Activated CD4-positive, alpha-beta T cell treated with anti-CD3 and anti-CD28 coated beads, Interleukin-2, amount 10 ng/mL, durations not matched to agents 24 days and 14 days (primary cell): Measurements from ENCODE around the gene DSEL. TPM values are rescaled to one million over a fixed set of nuclear protein-coding genes. Genes with fewer than 3 reads are reported as not detected.
A peak's percentile ranks its signal among the peaks of the same experiment; 100 is the strongest.

Experiments
- DNase-seq: peaks from one replicate; pipeline ENCODE4 v3.0.0; 2022
- H3K27ac Mint-ChIP-seq: one replicate; pipeline ENCODE4 v1.8.0; 2022; ENCODE audit warnings: mild to moderate bottlenecking, mixed read lengths
- H3K27me3 Mint-ChIP-seq: one replicate; pipeline ENCODE4 v1.8.0; 2022; ENCODE audit warnings: mixed read lengths
- H3K36me3 Mint-ChIP-seq: one replicate; pipeline ENCODE4 v1.8.0; 2022; ENCODE audit warnings: low read depth, mild to moderate bottlenecking, mixed read lengths
- H3K4me1 Mint-ChIP-seq: one replicate; pipeline ENCODE4 v1.8.0; 2021; ENCODE audit warnings: mixed read lengths
- H3K4me3 Mint-ChIP-seq: one replicate; pipeline ENCODE4 v1.8.0; 2022; ENCODE audit warnings: mild to moderate bottlenecking, moderate library complexity, mixed read lengths
- H3K9me3 Mint-ChIP-seq: one replicate; pipeline ENCODE4 v1.8.0; 2021; ENCODE audit warnings: mixed read lengths
- intact Hi-C: fragments of 100-400 bp; cut with micrococcal nuclease; formaldehyde crosslinking; loops from one replicate; pipeline ENCODE4 v1.15.1; 2023
- total RNA-seq: library from RNA; stranded (reverse); gene quantifications from 2 replicates; pipeline ENCODE4 v1.2.3, GENCODE V29; 2022

The DSEL gene
- total RNA-seq, 1 donor from 2014 or later: not detected

DNA sequence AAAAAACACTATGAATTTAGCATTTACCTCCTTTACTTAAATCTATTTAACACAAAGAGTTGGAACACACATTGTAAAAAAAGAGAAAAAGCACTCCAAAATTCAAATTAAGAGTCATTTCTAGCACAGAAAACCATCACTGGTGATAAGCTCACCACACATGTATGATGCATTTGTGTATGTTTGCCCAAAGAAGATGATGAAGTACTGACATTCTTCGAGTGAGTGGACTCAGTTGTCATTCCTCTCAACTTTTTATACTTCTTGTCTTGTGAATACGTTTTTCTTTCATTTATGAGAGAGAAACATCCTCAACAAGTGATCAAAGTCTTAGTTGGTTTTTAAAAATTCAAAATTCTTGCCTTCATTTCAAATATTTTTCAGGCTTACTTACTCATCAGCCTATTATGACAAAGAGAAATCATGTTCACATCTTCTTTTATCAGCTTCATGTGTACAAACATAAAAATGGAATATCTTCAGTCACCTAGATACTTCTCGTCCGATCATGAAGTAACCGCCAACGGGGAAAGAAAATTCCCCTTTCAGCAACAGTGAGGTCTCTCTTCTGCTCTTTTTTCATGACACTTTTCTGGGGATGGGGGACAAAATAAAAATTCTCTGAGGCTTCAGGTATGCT is 1.5 kb downstream of the DSEL start:
- Mint-ChIP-seq H3K4me3 (peak overlapping the region; percentile 82), H3K36me3 (no peaks in the 10 kb centered on the region), H3K27ac (no peak overlapping the region), H3K4me1 (peaks cover 17% of the 10 kb centered on the region), H3K27me3 (peaks cover 55% of the 10 kb centered on the region), H3K9me3 (no peaks in the 10 kb centered on the region)
- DNase-seq: peak; percentile 49
- intact Hi-C loops: loop anchor here (5.0 to 10.0 kb wide), 3 partner anchors 98 to 1200 kb away; partner anchors contain the start of gene TMX3

DNA sequence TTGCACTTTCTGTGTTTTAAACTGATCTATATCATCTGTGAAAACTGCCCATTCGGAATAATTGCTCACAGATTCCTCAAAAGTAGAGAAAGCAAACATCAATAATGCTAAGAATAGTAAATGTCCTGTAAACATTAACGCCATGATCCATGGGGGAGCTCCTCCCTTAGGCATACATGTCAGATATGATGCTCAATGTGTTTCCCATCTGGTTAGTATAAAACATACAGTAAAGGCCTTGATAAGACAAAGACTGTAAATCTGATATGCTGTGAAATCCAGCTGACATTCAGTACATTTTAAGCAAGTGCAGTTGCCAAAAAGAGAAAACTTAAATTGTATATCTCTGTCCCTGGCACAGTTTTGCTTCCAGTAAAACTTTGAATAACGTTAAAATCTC is 2.1 kb downstream of the DSEL start:
- H3K27ac Mint-ChIP-seq: no peak overlapping the region
- intact Hi-C loops: loop anchor here (10.0 kb wide), 1 partner anchor 1200 kb away; the partner anchor contains the start of gene TMX3
- H3K4me1 Mint-ChIP-seq: peaks cover 17% of the 10 kb centered on the region
- peaks cover 49% of the 10 kb centered on the region for H3K27me3 Mint-ChIP-seq
- no peak overlapping the region for H3K4me3 Mint-ChIP-seq
- H3K9me3 Mint-ChIP-seq: no peaks in the 10 kb centered on the region
- no peak for DNase-seq
- no peaks in the 10 kb centered on the region for H3K36me3 Mint-ChIP-seq

DNA sequence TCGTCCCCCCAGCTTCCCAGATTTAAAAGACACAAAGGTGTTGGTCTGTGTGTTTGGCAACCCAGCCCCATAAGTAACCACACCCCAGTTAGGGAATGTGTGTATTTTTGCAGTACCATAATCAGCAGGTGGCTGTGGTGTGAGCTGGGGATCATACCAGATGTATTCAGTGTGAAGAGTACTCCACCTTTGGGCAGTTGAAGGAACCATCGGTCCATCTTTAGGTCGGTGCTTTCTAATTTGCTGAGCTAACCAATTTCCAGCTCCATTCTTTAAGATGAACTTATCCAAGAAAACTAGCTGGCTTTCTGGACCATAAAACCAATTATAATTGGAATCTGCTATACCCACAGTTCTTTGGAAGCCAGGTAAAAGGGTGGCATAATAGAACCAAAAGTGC is 3.2 kb downstream of the DSEL start:
- peaks cover 17% of the 10 kb centered on the region for H3K4me1 Mint-ChIP-seq
- no peak overlapping the region for H3K4me3 Mint-ChIP-seq
- peaks cover 39% of the 10 kb centered on the region for H3K27me3 Mint-ChIP-seq
- no peaks in the 10 kb centered on the region for H3K36me3 Mint-ChIP-seq
- no peaks in the 10 kb centered on the region for H3K9me3 Mint-ChIP-seq
- no peak overlapping the region for H3K27ac Mint-ChIP-seq
- intact Hi-C loops: loop anchor here (10.0 kb wide), 1 partner anchor 1202 kb away; the partner anchor contains the start of gene TMX3
- no peak for DNase-seq

DNA sequence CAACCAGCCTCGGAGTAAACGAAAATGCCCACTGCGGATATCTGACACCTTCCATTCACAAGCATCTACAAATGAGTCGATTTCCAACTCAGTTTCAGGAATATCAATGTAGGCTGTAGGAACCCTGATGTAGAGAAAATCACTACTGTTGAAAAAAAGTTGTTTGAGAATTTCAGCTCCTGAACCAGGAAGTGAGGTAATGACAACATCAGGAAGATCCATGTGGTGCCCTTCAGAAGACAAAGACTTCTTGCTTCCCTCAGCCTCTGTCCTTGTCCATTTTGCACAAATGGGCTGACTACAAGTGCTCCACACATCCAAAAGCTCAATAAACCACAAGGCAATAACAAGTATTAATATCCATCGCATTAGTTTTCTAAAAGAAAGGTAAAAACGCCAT is 4.7 kb downstream of the DSEL start:
- peak; percentile 18 for DNase-seq
- no peak overlapping the region for H3K27ac Mint-ChIP-seq
- no peaks in the 10 kb centered on the region for H3K9me3 Mint-ChIP-seq
- no peak overlapping the region for H3K4me3 Mint-ChIP-seq
- peaks cover 8% of the 10 kb centered on the region for H3K4me1 Mint-ChIP-seq
- H3K27me3 Mint-ChIP-seq: peaks cover 27% of the 10 kb centered on the region
- H3K36me3 Mint-ChIP-seq: no peaks in the 10 kb centered on the region
- intact Hi-C loops: loop anchor here (10.0 kb wide), 1 partner anchor 1203 kb away; the partner anchor contains the start of gene TMX3

DNA sequence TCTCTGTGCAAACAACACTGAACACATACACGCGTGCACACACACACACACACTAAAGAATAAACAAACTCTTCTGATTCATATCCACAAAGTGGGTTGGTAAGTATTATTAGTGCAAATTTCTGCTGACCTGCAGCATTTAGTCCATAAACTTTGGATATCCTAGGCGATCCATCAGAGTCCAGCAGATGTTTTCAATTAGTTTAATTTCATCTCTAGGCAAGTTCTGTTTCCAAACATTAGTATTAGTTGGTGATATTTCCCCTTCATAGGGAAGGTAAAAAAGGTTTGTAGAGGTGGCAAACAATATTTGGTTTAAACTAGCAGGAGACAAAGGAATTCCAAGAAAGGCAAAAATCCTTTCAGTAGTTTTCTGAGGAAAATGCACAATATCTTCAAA is 5.7 kb downstream of the DSEL start:
- peak; percentile 10 for DNase-seq
- intact Hi-C loops: loop anchor here (10.0 kb wide), 1 partner anchor 1204 kb away; the partner anchor contains the start of gene TMX3
- H3K4me1 Mint-ChIP-seq: peaks cover 5% of the 10 kb centered on the region
- no peaks in the 10 kb centered on the region for H3K9me3 Mint-ChIP-seq
- no peak overlapping the region for H3K27ac Mint-ChIP-seq
- no peaks in the 10 kb centered on the region for H3K36me3 Mint-ChIP-seq
- H3K4me3 Mint-ChIP-seq: no peak overlapping the region
- peaks cover 22% of the 10 kb centered on the region for H3K27me3 Mint-ChIP-seq

DNA sequence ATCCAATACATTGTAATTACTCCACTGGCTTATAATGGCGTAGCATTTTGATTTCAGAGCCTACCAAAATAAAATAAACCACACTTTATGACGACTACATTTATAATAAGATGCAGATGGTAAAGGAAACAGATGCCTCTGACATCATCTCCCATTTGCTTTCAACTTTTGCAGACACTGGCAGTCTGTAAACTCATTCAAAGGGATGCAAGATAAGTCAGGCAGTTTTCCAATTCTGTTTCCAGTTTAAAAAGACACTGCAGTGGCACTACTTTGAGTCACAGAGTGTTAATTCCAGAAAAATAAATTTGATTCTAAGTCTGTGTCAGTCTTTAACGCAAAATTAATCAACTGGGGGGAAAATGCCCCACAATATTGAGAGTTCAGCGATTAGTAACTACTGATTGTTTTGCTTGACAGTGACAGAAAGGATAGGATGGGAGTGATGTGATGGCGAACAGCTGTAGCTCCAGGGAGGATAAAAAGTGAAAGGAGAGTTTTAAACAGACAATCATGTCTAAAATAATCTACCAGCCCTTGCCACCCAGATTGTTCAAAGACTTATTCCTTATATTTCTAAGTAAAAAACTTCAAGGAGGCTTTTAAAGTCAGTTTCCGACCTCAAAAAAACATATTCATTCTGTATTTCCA is 6.7 kb downstream of the DSEL start:
- no peak overlapping the region for H3K27ac Mint-ChIP-seq
- H3K27me3 Mint-ChIP-seq: peaks cover 12% of the 10 kb centered on the region
- DNase-seq: peak; percentile 7
- no peak overlapping the region for H3K4me3 Mint-ChIP-seq
- no peaks in the 10 kb centered on the region for H3K4me1 Mint-ChIP-seq
- H3K36me3 Mint-ChIP-seq: no peaks in the 10 kb centered on the region
- H3K9me3 Mint-ChIP-seq: no peaks in the 10 kb centered on the region
- intact Hi-C loops: loop anchor here (10.0 kb wide), 1 partner anchor 1205 kb away; the partner anchor contains the start of gene TMX3

DNA sequence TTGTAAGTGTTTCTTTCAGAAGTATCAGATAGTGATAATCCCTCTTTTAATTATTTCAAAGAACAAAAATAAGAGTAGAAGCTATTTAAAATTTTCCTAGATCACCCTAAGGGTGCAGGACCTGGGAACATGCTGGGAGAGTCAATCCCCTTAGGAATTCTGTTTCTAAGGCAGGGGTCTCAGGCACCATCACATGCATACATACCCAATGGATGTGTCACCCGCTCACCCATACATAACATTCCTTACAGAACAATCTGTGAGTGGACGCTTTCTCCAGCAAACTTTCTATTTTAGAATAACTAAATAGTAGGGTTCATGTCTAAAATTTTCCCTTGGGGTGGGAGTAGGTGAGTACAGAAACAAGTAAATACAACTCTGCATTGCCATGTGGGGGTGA is 8.4 kb downstream of the DSEL start:
- H3K9me3 Mint-ChIP-seq: no peaks in the 10 kb centered on the region
- no peaks in the 10 kb centered on the region for H3K27me3 Mint-ChIP-seq
- intact Hi-C loops: no loop called here
- peak; percentile 14 for DNase-seq
- no peak overlapping the region for H3K27ac Mint-ChIP-seq
- no peak overlapping the region for H3K4me3 Mint-ChIP-seq
- no peaks in the 10 kb centered on the region for H3K4me1 Mint-ChIP-seq
- no peaks in the 10 kb centered on the region for H3K36me3 Mint-ChIP-seq

DNA sequence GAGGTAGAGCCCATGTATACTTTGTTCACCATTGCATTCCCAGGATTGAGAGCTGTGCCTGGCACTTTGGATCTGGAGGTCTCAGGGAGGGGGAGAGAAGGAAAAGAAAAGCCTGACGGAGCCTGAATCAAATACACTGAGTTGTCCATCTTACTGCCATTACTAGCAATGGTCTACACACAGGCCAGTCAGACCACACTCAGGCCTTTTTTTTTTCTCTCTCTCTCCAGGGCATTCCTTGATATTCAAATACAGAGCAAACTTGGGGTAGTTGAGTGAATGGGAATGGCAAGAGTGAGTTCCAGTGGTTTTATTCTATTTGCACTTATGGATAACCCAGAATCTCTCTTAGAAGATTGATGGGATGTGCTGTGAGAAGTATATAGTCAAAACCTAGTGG is 11.8 kb downstream of the DSEL start:
- no peak for DNase-seq
- intact Hi-C loops: no loop called here
- H3K4me1 Mint-ChIP-seq: no peaks in the 10 kb centered on the region

DNA sequence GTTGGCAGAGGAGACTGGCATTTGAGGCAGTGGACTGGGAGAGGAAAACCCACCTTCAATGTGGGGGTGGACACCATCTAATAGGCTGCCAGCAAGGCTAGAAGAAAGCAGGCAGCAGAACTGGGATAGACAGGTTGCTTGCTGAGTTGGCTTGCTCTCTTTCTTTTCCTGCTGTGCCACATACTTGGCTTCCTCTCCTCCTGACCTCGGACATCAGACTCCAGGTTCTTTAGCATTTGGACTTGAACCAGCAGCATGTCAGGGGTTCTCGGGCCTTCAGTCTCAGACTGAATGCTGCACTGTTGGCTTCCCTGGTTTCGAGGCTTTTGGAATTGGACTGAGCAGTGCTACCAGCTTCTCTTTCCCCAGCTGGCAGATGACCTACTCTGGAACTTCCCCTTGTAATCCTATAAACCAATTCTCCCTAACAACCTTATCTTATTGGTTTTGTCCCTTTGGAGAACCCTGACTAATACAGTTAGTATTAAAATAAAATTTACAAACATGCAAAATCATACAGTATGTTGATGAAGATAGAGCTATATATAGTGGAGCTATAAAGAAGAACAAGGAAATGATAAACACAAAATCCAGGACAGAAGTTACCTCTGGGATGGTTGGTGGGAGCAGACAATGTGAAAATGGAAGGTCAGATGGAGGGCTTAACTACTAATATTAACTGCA is 15.9 kb downstream of the DSEL start:
- Mint-ChIP-seq H3K4me3 (no peak overlapping the region), H3K36me3 (no peaks in the 10 kb centered on the region), H3K27ac (no peak overlapping the region), H3K27me3 (no peaks in the 10 kb centered on the region), H3K4me1 (no peaks in the 10 kb centered on the region), H3K9me3 (no peaks in the 10 kb centered on the region)
- no peak for DNase-seq
- intact Hi-C loops: no loop called here

More for the DNA sequence above, 11.8 kb downstream of the DSEL start:
- no peaks in the 10 kb centered on the region for H3K27me3 Mint-ChIP-seq
- no peaks in the 10 kb centered on the region for H3K36me3 Mint-ChIP-seq
- no peaks in the 10 kb centered on the region for H3K9me3 Mint-ChIP-seq
- no peak overlapping the region for H3K27ac Mint-ChIP-seq
- H3K4me3 Mint-ChIP-seq: no peak overlapping the region

DNA sequence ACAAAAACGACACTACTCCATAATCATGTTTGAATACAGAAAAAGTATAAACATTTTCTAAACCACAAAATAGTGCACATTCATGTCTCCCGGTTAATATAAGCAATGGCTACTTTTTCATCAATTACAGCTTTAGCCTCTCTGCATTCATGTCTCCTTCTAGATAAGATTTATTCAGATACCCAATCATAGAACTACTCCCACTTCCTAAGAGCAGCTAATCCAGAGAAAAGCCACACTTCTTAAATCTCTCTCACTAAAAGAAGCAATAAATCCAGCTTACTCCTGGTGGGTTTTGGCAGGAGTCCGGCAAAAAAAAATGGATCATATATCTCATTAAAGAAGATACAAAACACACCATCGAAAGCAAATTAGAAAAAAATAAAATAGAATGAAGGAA is 20.1 kb downstream of the DSEL start:
- no peak overlapping the region for H3K27ac Mint-ChIP-seq
- no peaks in the 10 kb centered on the region for H3K9me3 Mint-ChIP-seq
- no peak for DNase-seq
- H3K4me1 Mint-ChIP-seq: no peaks in the 10 kb centered on the region
- intact Hi-C loops: no loop called here
- no peak overlapping the region for H3K4me3 Mint-ChIP-seq
- no peaks in the 10 kb centered on the region for H3K36me3 Mint-ChIP-seq
- no peaks in the 10 kb centered on the region for H3K27me3 Mint-ChIP-seq

DNA sequence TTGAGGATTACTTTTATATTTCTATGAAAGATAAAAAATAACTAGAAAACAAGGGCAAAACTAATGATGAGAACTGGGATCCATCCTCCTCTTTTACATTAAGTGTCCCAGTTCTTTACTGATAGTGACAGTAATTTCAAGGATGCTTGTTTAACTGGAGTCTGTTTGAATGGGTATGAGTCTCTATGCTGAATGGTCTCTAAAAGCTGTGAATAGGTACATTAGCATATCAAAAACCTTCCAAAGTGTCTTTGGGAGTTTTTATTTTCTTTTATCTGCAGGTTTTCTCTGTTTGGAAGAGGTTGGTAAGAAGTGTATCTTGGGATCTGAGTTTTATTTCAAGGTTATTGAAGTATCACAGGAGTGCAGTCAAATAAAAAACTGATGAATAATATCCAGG is 30.0 kb downstream of the DSEL start:
- intact Hi-C loops: no loop called here
- H3K4me3 Mint-ChIP-seq: no peak overlapping the region
- H3K4me1 Mint-ChIP-seq: no peaks in the 10 kb centered on the region
- DNase-seq: no peak
- H3K27me3 Mint-ChIP-seq: no peaks in the 10 kb centered on the region
- H3K27ac Mint-ChIP-seq: no peak overlapping the region
- H3K9me3 Mint-ChIP-seq: no peaks in the 10 kb centered on the region
- H3K36me3 Mint-ChIP-seq: no peaks in the 10 kb centered on the region

DNA sequence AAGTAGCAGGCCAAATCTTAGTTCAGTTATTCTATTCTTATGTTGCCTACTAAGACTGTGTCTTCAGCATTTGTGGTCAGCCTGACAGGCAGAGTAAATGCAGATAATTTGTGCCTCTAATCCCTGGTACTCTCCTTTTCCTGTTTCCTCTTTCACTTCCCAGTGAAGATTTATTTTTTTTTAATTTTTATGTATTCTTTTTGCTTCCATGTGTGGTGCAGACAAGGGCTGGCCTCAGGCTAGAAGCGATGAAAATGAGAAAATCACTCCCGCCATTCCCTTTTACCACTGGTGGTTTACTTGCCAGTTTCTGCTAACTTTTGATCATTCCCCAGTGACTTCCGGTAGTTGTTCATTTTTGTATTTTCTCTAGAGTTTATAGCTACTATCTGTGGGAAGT is 30.9 kb downstream of the DSEL start:
- no peaks in the 10 kb centered on the region for H3K9me3 Mint-ChIP-seq
- H3K27ac Mint-ChIP-seq: no peak overlapping the region
- no peaks in the 10 kb centered on the region for H3K27me3 Mint-ChIP-seq
- intact Hi-C loops: no loop called here
- no peaks in the 10 kb centered on the region for H3K36me3 Mint-ChIP-seq
- no peak for DNase-seq
- H3K4me3 Mint-ChIP-seq: no peak overlapping the region
- no peaks in the 10 kb centered on the region for H3K4me1 Mint-ChIP-seq

DNA sequence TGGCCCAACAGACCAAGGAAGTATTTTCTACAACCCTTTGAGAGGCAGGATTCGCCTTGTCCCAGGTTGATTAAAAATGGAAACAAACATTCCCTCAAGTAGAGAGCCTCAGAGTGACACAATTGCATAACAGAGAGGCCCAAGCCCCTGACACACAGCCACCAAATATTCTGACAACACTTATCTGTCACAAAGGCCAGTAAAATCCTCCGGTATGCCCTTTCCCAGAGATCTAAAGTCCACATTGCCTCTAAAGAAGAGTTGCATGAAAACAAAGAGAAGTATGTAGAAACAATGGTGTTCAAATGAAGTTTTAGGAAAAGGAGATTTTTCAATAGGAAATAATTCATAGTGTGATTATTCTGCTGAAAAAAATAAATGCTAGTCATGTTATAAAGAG is 32.1 kb downstream of the DSEL start:
- no peaks in the 10 kb centered on the region for H3K9me3 Mint-ChIP-seq
- H3K27me3 Mint-ChIP-seq: no peaks in the 10 kb centered on the region
- DNase-seq: no peak
- no peak overlapping the region for H3K27ac Mint-ChIP-seq
- no peaks in the 10 kb centered on the region for H3K36me3 Mint-ChIP-seq
- intact Hi-C loops: no loop called here
- no peaks in the 10 kb centered on the region for H3K4me1 Mint-ChIP-seq
- no peak overlapping the region for H3K4me3 Mint-ChIP-seq

DNA sequence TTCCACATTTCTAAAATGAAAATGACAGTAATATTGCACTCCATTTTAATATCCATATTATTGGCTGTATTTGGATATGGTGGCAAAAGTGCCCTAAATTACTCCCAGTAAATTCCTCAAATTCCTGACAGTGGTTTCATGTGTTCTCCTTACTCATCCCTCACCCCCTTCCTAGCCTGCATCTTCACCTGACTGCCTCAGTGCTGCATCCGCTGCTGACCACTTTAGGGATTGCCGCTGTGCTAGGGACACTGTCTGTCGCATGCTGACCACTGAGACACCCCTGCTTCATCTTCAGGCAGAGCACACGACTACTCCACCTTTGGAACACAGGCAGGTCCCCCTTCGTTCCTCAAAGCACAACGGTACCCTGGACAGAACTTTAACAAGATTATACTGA is 32.6 kb downstream of the DSEL start:
- H3K4me1 Mint-ChIP-seq: no peaks in the 10 kb centered on the region
- intact Hi-C loops: no loop called here
- no peak overlapping the region for H3K27ac Mint-ChIP-seq
- H3K4me3 Mint-ChIP-seq: no peak overlapping the region
- DNase-seq: no peak
- no peaks in the 10 kb centered on the region for H3K9me3 Mint-ChIP-seq
- no peaks in the 10 kb centered on the region for H3K36me3 Mint-ChIP-seq
- H3K27me3 Mint-ChIP-seq: no peaks in the 10 kb centered on the region
